Measurements from ENCODE around the gene SOX18. TPM values are rescaled to one million over a fixed set of nuclear protein-coding genes. Genes with fewer than 3 reads are reported as not detected.

The SOX18 gene
- total and polyA plus RNA-seq, 2 of the 13 experiments (the other 11 are each of a cell fraction or from before 2014, with no cell fraction given), result 1.6 to 1.9 TPM

DNA sequence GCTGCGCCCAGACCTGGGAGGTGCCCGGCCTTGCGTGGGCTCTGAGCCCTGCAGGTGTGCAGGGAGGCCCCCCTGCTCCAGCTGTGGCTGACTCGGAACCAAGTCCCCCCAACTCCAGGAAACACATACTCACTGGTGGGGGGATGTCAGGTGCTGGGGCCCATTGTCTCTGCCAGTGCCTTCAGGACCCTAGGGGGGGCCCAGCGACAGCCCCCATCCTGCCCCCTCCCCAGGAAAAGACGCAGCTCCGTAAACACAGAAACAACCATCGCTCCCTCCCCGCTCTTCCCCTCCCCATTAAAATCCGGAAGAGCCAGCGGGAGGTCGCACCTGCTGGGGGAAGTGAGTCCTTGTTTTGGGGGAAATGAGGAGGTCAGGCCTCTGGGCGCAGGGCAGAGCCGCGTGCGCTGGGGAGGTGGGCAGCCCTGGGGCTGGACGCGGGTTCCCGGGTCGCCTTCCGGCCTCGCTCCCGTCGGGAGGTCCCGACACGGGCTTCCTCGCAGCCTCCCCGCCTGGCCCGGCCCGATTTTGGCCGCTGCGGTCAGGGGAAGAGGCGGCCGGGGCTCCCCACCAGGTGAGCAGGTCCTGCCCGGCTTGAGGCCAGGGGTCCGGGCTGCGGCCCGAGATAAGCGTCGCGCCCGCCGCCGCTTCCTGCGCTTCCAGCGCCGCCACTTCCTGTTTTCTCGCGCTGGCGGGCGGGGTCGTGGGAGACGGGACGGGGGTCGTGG is 7.2 kb downstream of the SOX18 start (continued):
- TF ChIP-seq TEAD2 (CRISPR knock-in tag; IDR thresholded peaks at IDR 0.05) (no peak), SMARCE1 (IDR thresholded peaks at IDR 0.05; ENCODE audit: borderline replicate concordance) (no peak), SOX5 (CRISPR knock-in tag; IDR thresholded peaks at IDR 0.05; ENCODE audit: borderline replicate concordance) (peak; percentile 13; the same call in 1 of the 2 replicates), PAX8 (CRISPR knock-in tag; IDR thresholded peaks at IDR 0.05; ENCODE audit: borderline replicate concordance) (0 out of 2 replicates have a peak, but pooled peaks have one; percentile 59), KAT7 (CRISPR knock-in tag; IDR thresholded peaks at IDR 0.05; ENCODE audit: borderline replicate concordance) (0 out of 2 replicates have a peak, but pooled peaks have one; percentile 1), ZKSCAN1 (IDR thresholded peaks at IDR 0.05; ENCODE audit: low read length) (no peak), ZNF839 (CRISPR knock-in tag; IDR thresholded peaks at IDR 0.05; ENCODE audit: borderline replicate concordance) (0 out of 2 replicates have a peak, but pooled peaks have one; percentile 49), ZNF615 (CRISPR knock-in tag; IDR thresholded peaks at IDR 0.05; ENCODE audit: borderline replicate concordance) (no peak), ZNF251 (CRISPR knock-in tag; IDR thresholded peaks at IDR 0.05) (no peak), MXI1 (IDR thresholded peaks at IDR 0.05; ENCODE audit: borderline replicate concordance, low read depth, low read length) (no peak), ZBTB38 (CRISPR knock-in tag; IDR thresholded peaks at IDR 0.05) (no peak; the same call in none of the 2 replicates), KLF15 (CRISPR knock-in tag; IDR thresholded peaks at IDR 0.05; ENCODE audit: borderline replicate concordance) (0 out of 2 replicates have a peak, but pooled peaks have one; percentile 28), ZSCAN9 (CRISPR knock-in tag; IDR thresholded peaks at IDR 0.05; ENCODE audit: borderline replicate concordance) (no peak), FOXP1 (IDR thresholded peaks at IDR 0.05) (no peak), FOXP1 (CRISPR knock-in tag; IDR thresholded peaks at IDR 0.05) (no peak)
- TF ChIP-seq, protein P1, sequence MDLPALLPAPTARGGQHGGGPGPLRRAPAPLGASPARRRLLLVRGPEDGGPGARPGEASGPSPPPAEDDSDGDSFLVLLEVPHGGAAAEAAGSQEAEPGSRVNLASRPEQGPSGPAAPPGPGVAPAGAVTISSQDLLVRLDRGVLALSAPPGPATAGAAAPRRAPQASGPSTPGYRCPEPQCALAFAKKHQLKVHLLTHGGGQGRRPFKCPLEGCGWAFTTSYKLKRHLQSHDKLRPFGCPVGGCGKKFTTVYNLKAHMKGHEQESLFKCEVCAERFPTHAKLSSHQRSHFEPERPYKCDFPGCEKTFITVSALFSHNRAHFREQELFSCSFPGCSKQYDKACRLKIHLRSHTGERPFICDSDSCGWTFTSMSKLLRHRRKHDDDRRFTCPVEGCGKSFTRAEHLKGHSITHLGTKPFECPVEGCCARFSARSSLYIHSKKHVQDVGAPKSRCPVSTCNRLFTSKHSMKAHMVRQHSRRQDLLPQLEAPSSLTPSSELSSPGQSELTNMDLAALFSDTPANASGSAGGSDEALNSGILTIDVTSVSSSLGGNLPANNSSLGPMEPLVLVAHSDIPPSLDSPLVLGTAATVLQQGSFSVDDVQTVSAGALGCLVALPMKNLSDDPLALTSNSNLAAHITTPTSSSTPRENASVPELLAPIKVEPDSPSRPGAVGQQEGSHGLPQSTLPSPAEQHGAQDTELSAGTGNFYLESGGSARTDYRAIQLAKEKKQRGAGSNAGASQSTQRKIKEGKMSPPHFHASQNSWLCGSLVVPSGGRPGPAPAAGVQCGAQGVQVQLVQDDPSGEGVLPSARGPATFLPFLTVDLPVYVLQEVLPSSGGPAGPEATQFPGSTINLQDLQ (CRISPR knock-in tag; IDR thresholded peaks at IDR 0.05), result no peak
- TF ChIP-seq, protein P2, sequence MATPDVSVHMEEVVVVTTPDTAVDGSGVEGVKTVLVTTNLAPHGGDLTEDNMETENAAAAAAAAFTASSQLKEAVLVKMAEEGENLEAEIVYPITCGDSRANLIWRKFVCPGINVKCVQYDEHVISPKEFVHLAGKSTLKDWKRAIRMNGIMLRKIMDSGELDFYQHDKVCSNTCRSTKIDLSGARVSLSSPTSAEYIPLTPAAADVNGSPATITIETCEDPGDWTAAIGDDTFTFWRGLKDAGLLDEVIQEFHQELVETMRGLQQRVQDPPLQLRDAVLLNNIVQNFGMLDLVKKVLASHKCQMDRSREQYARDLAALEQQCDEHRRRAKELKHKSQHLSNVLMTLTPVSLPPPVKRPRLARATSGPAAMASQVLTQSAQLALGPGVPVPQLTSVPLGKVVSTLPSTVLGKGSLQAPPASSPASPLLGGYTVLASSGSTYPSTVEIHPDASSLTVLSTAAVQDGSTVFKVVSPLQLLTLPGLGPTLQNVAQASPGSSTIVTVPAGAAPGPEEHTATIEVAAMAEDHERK (CRISPR knock-in tag; IDR thresholded peaks at IDR 0.05; ENCODE audit: low read depth), result no peak
- TF ChIP-seq, protein P3, sequence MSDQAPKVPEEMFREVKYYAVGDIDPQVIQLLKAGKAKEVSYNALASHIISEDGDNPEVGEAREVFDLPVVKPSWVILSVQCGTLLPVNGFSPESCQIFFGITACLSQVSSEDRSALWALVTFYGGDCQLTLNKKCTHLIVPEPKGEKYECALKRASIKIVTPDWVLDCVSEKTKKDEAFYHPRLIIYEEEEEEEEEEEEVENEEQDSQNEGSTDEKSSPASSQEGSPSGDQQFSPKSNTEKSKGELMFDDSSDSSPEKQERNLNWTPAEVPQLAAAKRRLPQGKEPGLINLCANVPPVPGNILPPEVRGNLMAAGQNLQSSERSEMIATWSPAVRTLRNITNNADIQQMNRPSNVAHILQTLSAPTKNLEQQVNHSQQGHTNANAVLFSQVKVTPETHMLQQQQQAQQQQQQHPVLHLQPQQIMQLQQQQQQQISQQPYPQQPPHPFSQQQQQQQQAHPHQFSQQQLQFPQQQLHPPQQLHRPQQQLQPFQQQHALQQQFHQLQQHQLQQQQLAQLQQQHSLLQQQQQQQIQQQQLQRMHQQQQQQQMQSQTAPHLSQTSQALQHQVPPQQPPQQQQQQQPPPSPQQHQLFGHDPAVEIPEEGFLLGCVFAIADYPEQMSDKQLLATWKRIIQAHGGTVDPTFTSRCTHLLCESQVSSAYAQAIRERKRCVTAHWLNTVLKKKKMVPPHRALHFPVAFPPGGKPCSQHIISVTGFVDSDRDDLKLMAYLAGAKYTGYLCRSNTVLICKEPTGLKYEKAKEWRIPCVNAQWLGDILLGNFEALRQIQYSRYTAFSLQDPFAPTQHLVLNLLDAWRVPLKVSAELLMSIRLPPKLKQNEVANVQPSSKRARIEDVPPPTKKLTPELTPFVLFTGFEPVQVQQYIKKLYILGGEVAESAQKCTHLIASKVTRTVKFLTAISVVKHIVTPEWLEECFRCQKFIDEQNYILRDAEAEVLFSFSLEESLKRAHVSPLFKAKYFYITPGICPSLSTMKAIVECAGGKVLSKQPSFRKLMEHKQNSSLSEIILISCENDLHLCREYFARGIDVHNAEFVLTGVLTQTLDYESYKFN (CRISPR knock-in tag; conservative IDR thresholded peaks at IDR 0.05), result peak; percentile 56; the same call in 1 of the 2 replicates
- TF ChIP-seq, protein P4, sequence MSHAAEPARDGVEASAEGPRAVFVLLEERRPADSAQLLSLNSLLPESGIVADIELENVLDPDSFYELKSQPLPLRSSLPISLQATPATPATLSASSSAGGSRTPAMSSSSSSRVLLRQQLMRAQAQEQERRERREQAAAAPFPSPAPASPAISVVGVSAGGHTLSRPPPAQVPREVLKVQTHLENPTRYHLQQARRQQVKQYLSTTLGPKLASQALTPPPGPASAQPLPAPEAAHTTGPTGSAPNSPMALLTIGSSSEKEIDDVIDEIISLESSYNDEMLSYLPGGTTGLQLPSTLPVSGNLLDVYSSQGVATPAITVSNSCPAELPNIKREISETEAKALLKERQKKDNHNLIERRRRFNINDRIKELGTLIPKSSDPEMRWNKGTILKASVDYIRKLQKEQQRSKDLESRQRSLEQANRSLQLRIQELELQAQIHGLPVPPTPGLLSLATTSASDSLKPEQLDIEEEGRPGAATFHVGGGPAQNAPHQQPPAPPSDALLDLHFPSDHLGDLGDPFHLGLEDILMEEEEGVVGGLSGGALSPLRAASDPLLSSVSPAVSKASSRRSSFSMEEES (CRISPR knock-in tag; IDR thresholded peaks at IDR 0.05), result peak; percentile 32; the same call in 1 of the 2 replicates
- TF ChIP-seq, protein P5, sequence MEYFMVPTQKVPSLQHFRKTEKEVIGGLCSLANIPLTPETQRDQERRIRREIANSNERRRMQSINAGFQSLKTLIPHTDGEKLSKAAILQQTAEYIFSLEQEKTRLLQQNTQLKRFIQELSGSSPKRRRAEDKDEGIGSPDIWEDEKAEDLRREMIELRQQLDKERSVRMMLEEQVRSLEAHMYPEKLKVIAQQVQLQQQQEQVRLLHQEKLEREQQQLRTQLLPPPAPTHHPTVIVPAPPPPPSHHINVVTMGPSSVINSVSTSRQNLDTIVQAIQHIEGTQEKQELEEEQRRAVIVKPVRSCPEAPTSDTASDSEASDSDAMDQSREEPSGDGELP (IDR thresholded peaks at IDR 0.05; ENCODE audit: borderline replicate concordance, low read depth), result peak; percentile 55; the same call in 1 of the 2 replicates

All from HepG2 (cell line).